Mucosa of gallbladder (tissue), 1 donor: Measurements from ENCODE around the gene NRF1. TPM values are rescaled to one million over a fixed set of nuclear protein-coding genes. Genes with fewer than 3 reads are reported as not detected.
"Not testable (repeated sequence)": the region's sequence is repeated elsewhere in the genome, so short reads cannot be mapped to it uniquely, and the experiment has no call there.

Source experiments
- DNase-seq: peaks from one replicate; pipeline ENCODE4 v3.0.0-alpha.2; 2020; ENCODE audit warnings: low spot score
- total RNA-seq: library from RNA; stranded (reverse); gene quantifications from one replicate; pipeline ENCODE4 v1.2.1, GENCODE V29; 2021
- donor health status: DM: no; HTN: no; CAD: no.

The NRF1 gene
- total RNA-seq: 16.4 TPM

GRCh38 chr7:129611246-129612111, at the start of gene NRF1:
Gene NRF1, plus strand, starts transcription at chr7:129611720. Its CDS starts 45,632 bp downstream, at chr7:129657352.
- peak; percentile 90 for DNase-seq

- DNase-seq: not testable (repeated sequence)
These were observed 45.2 kb upstream of the NRF1 start for GRCh38 chr7:129566323-129566722.

DNA sequence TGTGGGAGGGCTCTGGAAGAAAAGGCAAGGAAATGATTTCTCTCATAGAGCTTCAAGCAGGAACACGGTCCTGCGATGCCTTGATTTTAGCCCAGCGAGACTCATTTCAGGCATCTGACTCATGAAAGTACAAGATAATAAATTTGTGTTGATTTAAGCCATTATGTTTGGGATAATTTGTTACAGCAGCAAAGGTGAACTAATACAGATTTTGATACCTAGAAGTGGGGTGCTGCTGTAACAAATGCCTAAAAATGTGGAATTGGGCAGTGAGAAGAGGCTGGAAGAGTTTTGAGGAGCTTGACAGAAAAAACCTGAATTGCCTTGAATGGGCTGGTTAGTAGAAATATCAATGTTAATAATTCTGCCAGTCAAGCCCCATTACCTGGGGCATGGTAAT, 44.1 kb upstream of the NRF1 start:
- no peak for DNase-seq

- no peak for DNase-seq
These were observed 43.3 kb upstream of the NRF1 start for GRCh38 chr7:129568240-129568639.

DNA sequence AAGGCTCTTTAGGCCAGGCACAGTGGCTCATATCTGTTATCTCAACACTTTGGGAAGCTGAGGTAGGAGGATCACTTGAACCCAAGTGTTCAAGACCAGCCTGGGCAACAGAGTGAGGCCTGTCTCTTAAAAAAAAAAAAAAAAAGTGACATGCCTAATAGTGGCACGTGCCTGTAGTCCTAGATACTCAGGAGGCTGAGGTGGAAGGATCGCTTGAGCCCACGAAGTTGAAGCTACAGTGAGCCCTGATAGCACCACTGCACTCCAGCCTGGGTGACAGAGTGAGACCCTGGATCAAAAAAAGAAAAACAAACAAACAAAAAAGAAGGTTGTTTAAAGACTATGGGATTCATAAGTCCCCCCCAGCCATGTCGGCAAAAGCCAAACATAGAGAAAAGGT, 42.2 kb upstream of the NRF1 start:
- no peak for DNase-seq

- peak; percentile 68 for DNase-seq
These were observed 41.7 kb upstream of the NRF1 start for GRCh38 chr7:129569811-129570215.

DNA sequence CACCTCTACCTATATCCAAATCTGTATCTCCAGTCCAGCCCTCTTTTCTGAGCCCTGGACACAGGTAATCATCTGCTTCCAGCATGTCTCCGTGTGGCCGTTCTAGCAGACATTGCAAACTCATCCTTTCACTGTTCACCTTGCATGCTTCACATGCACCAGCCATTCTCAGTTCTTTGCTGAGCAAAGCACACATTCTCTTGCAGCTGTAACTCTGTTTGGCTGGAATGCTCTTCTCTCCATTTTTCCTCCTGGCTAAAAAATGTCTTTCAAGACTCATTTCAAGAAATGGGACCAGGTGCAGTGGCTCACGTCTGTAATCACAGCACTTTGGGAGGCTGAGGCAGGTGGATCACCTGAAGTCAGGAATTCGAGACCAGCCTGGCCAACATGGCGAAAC, 40.3 kb upstream of the NRF1 start:
- DNase-seq: no peak

- DNase-seq: no peak
These were observed 39.3 kb upstream of the NRF1 start for GRCh38 chr7:129572205-129572604.

DNA sequence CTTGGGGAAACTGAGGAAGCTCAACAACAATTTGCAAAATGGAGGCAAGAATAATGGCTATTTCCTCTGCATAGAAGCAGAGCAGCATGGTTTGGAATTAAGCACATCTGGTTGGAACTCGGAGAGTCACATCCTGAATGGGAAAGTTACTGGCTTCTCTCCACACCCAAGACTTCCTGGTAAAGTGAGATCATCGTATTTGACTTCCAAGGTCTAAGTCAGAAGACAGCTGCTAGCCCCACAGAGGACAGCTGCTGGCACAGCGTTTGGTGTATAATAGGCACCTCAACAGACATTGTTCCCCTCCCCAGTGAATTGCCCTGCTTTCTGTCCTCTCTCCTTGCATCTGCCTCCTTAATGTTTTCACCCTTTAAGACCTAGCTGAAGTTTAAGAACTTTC, 37.0 kb upstream of the NRF1 start:
- no peak for DNase-seq

DNA sequence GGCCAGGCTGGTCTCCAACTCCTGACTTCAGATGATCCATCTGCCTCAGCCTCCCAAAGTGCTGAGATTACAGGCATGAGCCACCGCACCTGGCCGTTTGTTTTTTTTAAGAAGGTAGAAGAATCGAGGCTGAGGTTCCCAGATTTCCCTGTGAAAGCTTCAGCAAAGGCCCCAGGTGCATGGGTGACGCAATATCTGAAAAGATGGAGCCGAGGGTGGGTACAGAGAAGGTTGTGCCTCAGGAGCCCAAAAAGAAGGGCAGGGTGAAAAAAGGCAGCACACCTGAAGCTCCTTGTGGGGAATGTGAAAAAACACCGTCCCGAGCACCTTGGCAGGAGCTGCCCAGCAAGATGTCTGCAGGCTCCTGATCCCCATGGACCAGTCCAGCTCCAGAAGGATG, 35.8 kb upstream of the NRF1 start:
- no peak for DNase-seq

DNA sequence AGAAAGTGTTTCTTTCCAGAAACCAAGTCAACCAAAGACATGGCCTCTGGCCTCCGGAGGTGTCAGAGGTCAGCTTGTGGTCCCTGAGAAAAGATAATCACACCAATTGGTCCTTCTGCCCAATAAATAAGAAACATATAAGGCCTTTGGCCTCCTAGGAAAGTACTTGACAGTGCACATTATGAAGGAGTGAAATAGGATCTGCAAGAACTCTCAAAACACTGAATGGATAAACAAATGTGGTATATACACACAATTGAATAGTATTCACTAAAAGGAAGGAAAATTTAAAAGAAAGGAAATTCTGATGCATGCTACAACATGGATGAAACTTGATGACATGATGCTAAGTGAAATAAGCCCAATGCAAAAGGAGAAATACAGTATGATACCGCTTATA, 35.4 kb upstream of the NRF1 start:
- no peak for DNase-seq

- no peak for DNase-seq
These were observed 32.7 kb upstream of the NRF1 start for GRCh38 chr7:129578829-129579228.

DNA sequence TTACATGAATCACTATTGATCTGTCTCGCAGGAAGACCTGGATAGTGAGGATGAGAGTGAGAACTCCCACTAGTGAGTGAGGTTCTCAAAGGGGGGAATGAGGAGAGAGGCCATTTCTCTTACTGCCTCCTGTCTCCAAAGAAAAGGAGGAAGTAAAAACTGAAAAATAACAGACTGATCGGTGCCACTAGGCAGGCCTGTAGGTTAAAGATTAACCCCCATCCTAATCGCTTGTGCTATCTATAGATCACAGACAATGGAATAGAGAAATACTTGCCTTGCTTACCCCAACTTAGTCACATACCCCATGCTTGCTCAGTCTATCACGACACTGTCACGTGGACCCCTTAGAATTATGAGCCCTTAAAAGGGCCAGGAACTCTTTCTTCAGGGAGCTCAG, 25.3 kb upstream of the NRF1 start:
- not testable (repeated sequence) for DNase-seq

GRCh38 chr7:129588268-129588667, 23.3 kb upstream of the NRF1 start:
- DNase-seq: no peak

DNA sequence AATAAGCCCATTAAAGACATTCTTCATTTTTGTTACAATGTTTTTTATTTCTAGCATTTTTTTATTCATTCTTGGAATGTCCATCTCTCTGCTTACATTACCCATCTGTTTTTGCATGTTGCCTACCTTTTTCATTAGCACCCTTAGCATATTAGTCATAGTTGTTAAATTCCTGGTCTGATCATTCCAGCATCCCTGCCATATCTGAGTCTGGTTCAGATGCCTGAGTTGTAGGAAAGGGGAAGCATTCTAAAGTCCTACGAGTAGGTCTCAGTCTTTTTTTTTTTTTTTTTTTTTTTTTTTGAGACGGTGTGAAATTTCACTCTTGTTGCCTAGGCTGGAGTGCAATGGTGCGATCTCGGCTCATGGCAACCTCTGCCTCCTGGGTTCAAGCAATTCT, 19.7 kb upstream of the NRF1 start:
- DNase-seq: no peak

GRCh38 chr7:129596386-129596785, 15.1 kb upstream of the NRF1 start:
- not testable (repeated sequence) for DNase-seq

- DNase-seq: no peak
These were observed 13.8 kb upstream of the NRF1 start for GRCh38 chr7:129597672-129598071.

DNA sequence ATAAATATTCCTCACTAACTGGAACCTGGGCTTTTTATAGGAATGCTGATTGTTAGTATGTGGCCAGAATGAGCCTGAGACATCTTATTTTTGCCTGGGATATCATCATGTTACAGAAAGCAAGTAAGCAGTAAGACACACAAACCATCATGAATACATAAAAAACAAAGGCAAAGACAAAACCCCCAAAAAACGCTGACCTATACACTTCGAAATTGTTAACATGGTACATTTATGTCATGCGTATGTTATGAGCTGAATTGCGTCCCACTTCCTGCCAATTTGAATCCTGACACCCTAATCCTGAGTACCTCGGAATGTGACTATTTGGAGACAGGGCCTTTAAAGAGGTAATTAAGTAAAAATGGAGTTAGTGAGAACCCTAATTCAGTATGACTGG, 12.3 kb upstream of the NRF1 start:
- no peak for DNase-seq

DNA sequence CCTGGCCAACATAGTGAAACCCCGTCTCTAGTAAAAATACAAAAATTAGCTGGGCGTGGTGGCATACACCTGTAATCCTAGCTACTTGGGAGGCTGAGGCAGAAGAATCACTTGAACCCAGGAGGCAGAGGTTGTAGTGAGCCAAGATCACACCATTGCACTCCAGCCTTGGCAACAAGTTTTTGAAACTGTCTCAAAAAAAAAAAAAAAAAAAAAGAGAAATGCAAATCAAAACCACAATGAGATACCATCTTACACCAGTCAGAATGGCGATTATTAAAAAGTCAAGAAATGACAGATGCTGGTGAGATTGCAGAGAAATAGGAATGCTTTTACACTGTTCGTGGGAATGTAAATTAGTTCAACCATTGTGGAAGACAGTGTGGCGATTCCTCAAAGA, 7.9 kb upstream of the NRF1 start:
- not testable (repeated sequence) for DNase-seq

DNA sequence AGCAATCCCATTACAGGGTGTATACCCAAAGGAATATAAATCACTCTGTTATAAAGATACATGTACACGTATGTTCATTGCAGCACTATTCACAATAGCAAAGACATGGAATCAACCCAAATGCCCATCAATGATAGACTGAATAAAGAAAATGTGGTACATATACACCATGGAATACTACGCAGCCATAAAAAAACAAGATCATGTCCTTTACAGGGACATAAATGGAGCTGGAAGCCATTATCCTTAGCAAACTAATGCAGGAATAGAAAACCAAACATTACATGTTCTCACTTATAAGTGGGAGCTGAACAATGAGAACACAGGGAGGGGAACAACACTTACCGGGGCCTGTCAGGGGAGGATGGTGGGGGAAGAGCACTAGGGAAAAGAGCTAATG, 7.5 kb upstream of the NRF1 start:
- DNase-seq: not testable (repeated sequence)

DNA sequence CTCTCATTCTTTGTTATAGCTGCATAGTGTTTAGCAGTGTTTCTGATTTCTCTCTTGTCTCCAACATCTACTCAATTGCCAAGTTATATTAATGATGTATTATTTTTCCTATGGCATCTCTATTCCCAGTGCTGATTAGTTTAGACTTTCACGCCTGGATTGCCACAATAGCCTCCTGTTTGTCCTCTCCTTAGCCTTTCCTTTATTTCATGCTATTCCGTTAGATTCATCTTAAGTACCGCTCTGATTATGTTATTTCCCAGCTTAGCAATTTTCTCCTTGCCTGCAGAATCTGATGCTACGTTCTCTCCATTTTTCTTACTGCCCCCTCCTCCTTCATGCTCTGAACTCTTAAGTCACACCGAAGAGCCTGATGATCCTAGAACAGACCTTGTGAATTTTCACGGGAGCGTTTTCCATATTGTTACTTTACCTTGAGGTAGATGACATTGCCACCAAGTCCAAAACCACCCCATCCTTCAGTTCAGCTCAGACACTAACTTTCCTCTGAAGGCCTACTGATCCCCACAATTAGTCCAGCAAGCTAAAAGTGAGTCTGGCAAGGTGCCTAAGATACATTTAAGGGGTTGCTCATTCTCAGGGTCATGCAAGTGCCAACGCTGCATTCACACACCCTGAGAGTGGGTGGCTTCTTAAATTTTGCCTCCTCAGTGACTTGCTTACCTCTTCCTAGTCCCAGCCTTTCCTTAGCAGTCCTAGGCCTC, 6.6 kb upstream of the NRF1 start:
- DNase-seq: no peak

DNA sequence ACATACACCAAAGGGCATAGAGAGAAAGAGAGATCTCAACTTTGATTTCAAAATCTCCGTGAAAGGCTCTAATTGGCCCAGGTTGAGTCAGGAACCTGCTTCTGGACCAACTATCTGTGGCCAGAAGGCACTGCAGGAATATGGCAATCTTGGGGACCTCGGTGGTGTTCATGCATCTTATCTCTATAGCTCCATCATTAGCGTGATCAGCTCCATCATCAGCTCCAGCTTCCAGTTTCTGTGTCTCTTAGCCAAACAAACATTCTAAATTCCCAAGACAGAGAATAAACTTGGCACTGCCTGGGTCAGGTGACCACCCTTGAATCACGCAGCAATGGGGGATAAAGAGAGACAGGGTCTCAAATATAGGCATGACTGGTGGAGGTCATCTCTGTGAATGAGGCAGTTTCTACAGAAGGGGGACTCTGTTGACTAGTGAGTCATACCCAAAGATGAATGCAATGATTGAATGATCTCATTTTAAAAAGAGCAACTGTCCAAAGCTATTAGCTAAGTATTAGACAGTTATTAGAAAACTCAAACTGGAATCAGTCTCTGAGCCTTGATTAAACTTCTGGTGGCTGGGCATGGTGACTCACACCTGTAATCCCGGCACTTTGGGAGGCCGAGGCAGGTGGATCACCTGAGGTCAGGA, 5.4 kb upstream of the NRF1 start:
- DNase-seq: no peak

- no peak for DNase-seq
These were observed 4.7 kb upstream of the NRF1 start for GRCh38 chr7:129606803-129607202.
